Ovary (tissue), 3 donors: ENCODE measurements around the gene TMEM120B.

ENCODE experiments used
- EP300 ChIP-seq: sonication (generic); formaldehyde crosslinking; IDR thresholded peaks from one replicate; pipeline ENCODE4 v1.6.1; 2017; ENCODE audit warnings: antibody characterized with exemption
- POLR2A ChIP-seq: fragments of 450-650 bp; IDR thresholded peaks from one replicate; pipeline ENCODE4 v1.6.1; 2017; ENCODE audit warnings: antibody characterized with exemption, mild to moderate bottlenecking, moderate library complexity
- TF ChIP-seq, protein P1 (sequence below), 3 donors: fragments of 450-650 bp in 2 of 3; fragments of 200-600 bp in 1 of 3; IDR thresholded peaks; one replicate each; pipeline versions ENCODE4 v1.5.1 to v1.8.0; 2016 to 2022; ENCODE audit warnings: antibody characterized with exemption in 3 of 3, mild to moderate bottlenecking in 1 of 3
- donor health status: DM: no; HTN: no; CAD: no.

DNA sequence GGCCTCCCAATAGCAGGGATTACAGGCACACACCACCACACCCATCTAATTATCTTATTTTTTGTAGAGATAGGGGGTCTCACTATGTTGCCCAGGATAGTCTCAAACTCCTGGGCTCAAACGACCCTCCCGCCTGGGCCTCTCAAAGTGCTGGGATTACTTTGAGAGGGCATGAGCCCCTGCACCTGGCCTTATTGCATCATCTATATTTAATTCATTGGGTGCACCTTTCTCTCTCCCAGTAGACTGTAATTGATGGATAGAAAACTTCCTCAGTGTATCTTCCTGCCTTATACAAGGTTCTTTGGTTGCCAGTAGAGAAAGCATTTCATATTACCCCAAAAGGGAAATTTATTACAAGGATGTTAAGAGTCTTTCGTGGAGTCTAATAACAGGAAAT is 34.2 kb upstream of the TMEM120B start:
- TF ChIP-seq, protein P1, sequence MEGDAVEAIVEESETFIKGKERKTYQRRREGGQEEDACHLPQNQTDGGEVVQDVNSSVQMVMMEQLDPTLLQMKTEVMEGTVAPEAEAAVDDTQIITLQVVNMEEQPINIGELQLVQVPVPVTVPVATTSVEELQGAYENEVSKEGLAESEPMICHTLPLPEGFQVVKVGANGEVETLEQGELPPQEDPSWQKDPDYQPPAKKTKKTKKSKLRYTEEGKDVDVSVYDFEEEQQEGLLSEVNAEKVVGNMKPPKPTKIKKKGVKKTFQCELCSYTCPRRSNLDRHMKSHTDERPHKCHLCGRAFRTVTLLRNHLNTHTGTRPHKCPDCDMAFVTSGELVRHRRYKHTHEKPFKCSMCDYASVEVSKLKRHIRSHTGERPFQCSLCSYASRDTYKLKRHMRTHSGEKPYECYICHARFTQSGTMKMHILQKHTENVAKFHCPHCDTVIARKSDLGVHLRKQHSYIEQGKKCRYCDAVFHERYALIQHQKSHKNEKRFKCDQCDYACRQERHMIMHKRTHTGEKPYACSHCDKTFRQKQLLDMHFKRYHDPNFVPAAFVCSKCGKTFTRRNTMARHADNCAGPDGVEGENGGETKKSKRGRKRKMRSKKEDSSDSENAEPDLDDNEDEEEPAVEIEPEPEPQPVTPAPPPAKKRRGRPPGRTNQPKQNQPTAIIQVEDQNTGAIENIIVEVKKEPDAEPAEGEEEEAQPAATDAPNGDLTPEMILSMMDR (IDR thresholded peaks at IDR 0.05): no peak
- no peak for TF ChIP-seq POLR2A
- TF ChIP-seq EP300: no peak
